ENCODE results near the gene CFAP58. TPM values are rescaled to one million over a fixed set of nuclear protein-coding genes. Genes with fewer than 3 reads are reported as not detected.
"Not testable (repeated sequence)": the region's sequence is repeated elsewhere in the genome, so short reads cannot be mapped to it uniquely, and the experiment has no call there.

Gene CFAP58
- total RNA-seq, 1 donor from 2014 or later: 0.75 TPM

DNA sequence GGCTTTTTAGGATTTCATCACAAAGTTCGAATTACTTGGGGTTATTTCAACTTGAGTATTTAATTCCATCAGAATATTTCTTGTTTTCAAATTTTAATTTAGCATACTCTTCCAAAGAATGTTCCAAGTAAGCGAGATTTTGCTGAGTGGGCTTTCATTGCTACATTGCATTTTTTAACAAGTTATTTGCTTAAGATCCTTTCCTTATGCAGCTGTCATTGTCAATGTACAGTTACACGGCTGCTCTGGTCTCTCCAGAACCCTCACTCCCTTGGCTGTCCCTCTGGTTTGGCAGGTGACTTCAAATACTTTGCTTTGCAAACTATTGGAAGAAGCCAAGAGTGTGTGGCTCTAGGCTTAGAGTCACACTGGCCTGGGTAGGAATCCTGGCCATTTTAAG lies 80.0 kb downstream of the CFAP58 start:
- DNase-seq (ENCODE audit: low read depth): no peak

DNA sequence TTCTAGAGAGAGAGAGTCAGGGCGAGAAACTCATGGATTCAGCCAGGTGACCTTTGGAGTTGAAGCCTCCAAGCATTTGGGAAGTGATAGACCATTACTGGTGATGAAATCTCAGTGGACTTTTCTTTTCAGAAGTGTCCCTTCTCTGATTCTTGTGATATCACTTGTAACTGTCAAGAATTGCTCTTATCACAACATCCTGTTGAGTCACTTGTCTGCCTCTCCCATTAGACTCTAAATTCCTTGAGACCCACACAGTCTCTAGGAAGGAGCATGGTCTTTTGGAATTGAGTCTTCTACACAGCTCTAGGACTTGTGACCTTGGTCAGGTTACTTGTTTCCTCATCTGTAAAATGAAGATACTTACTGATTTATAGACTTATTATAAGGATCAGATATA lies 81.0 kb downstream of the CFAP58 start:
- DNase-seq (ENCODE audit: low read depth): no peak

DNA sequence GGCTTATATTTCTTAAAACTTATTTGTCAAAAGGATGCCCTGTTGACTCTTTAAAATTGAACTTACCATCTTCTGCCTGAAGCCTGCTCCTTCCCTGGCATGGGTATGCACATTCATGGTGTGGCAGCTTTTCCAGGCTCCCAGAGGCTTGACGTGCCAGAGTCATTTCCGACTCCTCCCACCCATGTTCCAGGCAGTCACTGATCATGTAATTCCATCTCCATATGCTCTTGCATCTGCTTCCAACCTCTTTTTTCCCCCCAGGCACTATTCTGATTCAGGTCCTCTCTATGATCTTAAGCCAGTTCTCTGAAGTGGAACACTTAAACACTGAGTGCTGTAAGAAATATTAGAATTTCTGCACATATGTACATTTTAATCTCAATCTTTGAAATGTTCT lies 82.2 kb downstream of the CFAP58 start:
- peak; percentile 2 for DNase-seq (ENCODE audit: low read depth)

DNA sequence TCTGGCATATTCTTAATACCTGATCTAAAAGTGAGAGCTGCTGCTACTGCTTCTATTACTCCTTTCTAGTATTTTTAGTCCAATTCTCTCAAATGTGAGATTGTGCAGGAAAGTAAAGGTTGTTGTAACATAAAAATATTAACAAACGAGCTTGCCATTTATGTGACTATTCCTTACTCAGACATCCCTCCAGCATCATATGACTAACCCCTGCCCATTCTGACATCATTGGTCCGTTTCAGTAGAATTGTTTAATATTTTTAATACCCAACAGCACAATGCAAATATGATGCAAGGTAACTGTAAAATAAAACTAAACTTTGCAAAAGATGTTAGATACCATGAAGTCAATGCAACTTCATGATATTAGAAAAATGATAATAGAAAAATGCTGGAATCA lies 83.6 kb downstream of the CFAP58 start:
- DNase-seq (ENCODE audit: low read depth): no peak

DNA sequence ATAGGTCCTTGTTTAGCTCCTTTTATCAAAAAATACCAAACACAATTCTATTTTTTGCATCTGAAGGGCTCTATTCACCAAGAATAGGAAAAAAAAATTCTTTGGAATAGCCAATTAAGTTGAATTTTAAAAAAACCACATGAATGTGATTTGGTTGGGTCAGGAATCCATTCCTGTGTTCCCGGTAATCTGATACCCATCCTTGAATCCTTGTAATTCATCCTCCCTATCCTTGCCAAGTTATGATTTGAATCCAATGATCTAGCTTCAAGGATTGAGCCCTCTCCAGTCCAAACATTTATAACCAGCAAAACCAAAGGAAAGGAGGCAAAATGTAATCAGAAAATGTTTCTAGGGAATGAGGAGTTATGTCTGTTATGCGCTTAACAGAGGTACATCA lies 86.6 kb downstream of the CFAP58 start:
- DNase-seq (ENCODE audit: low read depth): no peak

DNA sequence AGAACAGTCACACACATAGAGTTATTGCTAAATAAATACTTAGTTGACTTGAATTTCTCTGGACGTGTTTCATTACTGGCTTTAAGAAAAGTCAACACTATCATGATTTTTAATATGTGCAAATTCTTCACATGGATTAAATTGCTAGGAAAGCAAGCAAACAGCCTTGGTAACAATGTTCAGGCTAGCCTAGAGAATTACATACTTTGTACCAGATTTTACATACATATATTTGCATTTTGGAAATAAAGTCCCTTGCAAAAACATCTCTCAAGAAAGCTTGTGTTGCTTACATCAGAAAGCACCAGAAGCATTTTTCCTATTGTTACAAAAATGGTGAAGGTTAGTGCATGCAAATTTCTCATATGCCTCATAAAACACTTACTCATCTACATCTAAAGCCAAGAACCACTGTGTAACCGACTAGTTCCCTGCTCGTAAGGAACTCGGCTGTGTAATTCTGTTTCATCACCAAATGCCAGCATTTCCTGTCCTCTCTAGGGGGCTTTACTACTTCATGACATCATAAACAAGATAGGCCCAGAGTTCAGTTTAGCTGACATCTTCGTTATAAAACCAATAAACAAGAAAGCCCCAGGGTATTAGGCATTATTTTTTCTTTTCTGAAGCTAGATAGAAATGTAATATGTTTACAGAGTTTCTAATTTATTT lies 87.8 kb downstream of the CFAP58 start:
- DNase-seq (ENCODE audit: low read depth): peak; percentile 93

DNA sequence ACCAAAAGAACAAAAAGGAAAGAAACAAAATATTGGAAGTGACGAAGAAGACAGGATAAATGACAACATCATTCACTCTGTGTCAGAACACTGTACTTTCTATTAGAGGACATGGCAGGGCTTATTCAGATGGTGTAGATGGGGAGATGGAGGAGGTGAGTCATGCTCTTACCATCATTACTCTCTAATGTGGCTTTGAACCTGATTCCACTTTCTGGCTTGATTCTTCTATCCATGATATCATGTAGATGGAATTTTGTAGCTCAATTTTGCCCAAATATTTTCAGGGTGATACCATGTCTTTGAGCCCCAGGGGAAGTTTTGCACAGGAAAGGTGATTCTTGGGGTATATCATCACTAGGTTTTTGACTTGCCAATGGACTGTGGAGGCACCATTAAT lies 91.7 kb downstream of the CFAP58 start:
- peak; percentile 73 for DNase-seq (ENCODE audit: low read depth)

DNA sequence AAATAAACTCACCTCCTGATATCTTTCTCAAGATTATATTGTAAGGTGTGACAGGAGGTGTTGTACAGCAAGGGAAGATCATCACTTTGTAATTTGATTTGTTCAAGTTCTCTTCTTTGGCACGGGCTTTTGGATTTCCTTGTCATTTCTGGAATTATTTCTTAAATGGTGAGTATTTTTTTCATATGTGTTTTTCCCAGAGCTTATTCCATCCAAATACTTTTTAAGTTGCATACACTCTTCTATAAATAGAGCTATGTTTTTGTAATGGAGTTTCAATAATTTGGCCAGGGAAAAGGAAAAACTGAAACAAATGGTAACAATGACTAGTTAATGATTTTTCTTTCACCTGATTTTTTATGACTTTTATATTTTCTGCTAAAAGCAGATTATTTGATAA lies 92.5 kb downstream of the CFAP58 start:
- no peak for DNase-seq (ENCODE audit: low read depth)

DNA sequence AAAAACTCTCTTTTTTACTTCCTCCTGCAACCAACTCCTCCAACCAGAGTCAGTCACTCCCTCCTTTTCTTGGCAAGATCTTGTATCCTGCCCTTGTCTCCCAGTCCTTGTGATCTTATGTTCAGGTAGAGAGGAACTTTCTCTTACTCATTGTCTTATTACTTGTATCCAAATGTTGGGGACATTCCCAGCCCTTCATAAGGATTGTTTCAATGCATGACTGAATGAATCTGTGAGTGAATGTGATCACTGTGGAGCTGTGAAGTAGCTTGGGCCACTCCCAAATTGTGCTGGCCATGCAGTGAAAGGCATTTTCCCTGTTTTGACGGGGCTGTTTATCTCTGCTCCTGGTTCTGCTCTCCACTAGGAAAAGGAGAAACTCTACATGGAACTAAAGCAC lies 93.7 kb downstream of the CFAP58 start:
- peak; percentile 21 for DNase-seq (ENCODE audit: low read depth)

DNA sequence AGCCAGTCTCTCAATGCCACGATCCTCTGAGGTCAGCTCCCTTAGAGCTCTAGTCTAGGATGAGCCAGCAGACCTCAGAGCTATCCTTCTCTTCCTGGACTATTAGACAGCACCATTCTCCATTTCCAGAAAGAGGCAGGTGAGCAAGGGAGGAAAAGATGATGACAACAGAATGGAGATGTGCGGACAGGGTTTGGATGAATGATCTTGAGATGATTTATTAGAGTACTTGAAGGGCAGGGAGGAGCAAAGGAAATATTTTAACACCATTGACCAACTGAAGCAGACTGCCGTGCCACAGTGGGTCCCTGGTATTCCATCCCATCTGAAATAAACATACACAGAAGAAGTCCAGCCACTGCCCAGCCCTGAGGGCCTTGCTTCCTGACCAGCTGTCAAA lies 94.3 kb downstream of the CFAP58 start:
- no peak for DNase-seq (ENCODE audit: low read depth)

DNA sequence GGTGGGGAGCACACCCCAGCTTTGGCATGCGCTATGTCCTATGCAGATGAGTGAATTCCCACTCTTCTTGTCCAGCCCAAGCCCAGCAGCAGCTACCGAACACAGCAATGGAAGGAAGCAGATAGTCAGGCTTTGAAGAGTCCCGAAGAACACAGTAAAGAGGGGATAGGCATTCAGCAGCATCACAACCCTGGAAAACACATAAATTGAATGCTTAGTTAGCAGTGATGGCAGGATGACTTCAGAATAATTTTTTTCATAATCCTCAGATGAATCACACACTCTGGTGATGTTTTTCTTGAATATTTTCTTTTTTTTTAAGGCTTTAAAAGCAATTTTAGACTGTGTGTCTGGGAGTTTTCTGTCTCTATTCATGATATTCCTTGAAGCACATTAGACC lies 95.8 kb downstream of the CFAP58 start:
- DNase-seq (ENCODE audit: low read depth): no peak

DNA sequence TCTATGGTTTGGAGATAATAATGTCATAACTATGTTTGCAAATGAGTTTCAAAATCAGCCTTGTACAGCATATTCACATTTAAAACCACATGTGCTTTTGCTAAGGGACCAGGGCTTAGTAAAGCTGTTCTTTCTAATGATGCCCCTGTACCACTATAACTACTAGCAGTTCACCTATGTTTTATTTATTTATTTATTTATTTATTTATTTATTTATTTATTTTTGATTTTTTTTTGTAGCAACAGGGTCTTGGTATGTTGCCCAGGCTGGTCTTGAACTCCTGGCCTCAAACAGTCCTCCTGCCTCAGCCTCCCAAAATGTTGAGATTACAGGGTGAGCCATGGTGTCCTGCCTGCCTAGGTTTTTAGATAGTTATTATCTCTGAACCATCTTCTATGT lies 96.9 kb downstream of the CFAP58 start:
- DNase-seq (ENCODE audit: low read depth): no peak

DNA sequence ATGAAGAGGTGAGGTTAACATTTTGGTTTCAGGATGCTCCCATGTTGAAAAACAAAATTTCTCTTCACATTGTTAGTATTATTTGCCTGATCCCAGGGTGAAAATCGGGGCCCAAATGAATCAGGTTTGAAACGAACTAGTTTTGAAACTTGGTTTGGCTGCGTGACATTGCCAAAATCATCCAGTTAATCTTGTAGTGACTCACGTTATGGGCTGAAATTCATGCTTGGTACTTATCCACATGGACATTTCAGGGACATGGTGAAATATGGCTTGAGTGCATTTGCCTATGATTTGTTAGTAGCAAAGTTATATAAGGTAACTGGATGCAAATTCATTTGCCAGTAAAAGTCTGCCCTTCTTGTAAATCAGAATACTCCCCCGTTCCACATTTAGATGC lies 97.3 kb downstream of the CFAP58 start:
- no peak for DNase-seq (ENCODE audit: low read depth)

DNA sequence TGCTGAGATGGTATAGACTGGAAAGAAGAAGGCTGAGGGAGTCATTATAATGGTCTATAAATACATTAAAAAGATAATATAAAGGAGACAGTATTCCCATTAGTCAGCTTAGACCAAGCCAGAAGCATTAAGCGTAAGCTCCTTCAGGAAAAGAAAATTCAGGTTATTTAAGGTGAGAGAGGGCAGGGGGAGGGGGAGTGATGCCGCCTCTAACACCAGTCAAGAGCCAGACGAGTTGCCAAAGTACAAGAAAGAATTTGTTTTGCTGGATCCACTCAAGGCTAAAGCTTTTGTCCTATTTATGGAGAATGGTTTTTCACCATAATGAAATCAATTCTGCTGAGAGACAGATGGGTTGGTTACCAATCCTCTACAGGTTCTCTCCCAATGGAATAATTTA lies 99.3 kb downstream of the CFAP58 start:
- DNase-seq (ENCODE audit: low read depth): no peak

DNA sequence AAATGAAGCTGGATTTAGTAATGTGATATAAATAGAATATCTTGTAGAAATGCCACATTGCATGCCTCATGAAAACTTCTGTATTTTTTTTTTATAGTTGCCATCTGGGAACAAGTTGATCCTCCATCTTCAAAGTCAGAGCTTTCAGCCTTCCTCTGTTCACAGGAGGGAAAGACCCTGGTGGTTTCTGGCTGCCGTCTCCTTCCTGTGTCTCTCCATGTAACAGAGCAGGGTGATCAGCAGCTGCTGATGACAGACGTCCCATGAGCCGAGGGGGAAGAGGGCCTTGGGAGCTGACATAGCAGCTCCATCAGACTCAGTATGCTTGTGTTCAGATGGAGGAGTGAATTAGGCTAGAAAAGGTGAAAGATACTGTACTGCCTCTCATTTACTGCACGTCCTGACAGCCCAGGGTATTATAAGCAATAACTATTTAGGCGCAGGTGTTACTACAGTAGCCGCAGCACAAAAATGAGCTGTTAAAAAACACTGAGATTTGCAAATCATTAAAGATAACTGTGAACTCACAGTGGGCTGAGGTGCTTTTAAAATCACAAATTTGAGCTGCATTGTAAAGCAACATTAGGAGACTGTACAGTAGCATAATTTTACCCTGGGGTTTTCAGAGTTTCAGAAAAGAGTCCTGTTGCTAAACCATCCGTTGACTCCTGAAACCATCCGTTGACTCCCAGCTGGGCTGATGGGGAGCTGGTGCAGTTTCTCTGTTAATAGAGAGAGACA lies 103.3 kb downstream of the CFAP58 start:
- no peak for DNase-seq (ENCODE audit: low read depth)

DNA sequence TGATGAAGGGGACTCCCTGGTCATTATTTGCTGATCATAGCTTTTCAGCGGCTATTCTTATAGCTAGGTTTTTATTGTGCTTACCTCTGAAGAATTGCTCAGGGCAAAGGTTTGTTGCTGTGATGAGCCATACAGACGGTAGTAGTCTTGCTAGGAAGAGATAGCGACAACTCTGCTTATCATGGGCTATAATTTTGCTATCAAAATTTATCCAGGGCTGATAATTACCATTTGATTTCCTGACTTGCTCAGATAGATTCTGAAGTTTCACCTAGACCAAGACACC lies 103.9 kb downstream of the CFAP58 start:
- DNase-seq (ENCODE audit: low read depth): no peak

DNA sequence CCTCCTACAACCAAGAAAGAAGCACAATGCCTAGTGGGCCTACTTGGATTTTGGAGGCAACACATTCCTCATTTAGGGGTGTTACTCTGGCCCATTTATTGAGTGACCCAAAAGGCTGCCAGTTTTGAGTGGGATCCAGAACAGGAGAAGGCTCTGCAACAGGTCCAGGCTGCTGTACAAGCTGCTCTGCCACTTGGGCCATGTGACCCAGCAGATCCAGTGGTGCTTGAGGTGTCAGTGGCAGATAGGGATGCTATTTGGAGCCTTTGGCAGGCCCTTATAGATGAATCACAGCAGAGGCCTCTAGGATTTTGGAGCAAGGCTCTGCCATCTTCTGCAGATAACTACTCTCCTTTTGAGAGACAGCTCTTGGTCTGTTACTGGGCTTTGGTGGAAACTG lies 111.9 kb downstream of the CFAP58 start:
- DNase-seq (ENCODE audit: low read depth): not testable (repeated sequence)

DNA sequence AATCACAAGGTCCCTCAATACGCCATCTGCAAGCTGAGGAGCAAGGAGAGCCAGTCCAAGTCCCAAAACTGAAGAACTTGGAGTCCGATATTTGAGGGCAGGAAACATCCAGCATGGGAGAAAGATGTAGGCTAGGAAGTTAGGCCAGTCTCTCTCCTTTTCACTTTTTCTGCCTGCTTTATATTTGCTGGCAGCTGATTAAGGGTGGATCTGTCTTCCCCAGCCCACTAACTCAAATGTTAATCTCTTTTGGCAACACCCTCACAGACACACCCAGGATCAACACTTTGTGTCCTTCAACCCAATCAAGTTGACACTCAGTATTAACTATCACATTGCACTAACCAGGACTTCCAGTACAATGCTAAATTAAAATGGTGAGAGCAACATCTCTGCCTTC lies 115.2 kb downstream of the CFAP58 start:
- DNase-seq (ENCODE audit: low read depth): not testable (repeated sequence)

DNA sequence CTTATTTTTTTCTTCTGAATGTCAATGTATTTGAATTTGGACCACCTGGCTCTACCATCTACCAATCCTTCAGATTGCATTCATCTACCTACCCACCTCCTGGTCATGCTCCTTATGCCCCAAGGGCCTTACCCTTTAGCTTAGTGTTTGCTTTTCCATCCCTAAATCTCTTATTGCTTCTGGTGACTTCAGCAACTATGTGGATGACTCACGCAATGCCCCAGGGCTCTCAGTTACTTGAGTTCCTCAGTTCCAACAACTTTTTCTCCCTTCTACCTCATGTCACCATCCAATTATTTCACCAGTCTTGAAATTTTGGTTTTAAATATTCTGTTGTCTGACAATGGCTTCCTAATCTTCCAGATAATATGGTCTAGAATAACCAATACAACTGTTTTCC lies 118.9 kb downstream of the CFAP58 start:
- peak; percentile 80 for DNase-seq (ENCODE audit: low read depth)

DNA sequence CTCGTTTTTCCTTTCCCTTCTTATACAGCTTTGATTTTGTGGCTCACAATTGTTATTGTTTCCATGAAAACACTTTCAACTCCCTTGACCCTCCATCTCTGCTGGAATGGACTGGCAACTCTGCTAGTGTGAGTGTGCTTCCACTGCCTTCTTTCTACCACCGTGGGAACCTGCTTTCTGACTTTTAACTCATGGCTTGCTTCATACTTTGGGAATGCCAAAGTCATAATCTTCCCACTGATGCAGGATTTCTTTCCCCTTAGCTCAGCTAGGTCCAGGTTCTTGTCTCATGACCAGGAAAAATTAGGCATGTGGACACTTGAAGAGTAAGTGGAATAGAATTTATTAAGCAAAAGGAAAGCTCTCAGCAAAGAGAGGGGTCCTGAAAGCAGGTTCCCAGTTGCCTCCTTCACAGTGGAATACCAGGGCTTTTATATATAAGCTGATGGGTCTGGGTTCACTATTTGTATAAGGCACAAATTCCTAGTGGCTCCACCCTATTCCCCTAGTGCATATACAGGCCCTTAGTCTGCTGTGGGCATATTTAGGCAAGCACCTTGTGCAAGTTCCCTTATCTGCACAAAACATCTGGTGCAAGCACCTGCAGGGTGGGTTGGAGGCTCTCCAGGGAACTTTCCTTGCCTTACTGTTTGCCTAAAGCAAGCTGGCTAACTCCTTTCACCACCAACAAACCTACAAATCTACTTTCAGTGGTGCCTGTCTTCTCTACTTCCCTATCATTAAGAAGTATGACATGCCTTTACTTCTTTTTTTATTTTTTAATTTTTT lies 119.5 kb downstream of the CFAP58 start:
- DNase-seq (ENCODE audit: low read depth): peak; percentile 33

DNA sequence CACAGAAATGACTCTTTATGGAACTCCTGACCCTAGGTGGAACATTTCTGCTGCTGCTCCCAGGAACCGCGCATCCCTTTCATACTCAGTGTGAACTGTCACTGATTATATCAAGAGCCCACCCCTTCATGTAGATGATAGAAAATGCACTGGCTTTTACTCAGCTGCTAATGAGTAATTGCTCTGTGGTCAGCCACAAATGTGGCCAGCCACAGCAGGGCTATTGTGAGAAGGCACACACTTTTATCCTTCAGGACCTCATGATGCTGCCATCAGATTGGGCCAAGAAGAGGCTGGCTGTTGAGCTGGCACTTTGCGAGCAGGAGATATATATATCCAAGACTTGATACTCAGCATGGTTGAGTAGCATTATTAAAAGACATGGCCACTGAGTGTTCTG lies 124.7 kb downstream of the CFAP58 start:
- no peak for DNase-seq (ENCODE audit: low read depth)

DNA sequence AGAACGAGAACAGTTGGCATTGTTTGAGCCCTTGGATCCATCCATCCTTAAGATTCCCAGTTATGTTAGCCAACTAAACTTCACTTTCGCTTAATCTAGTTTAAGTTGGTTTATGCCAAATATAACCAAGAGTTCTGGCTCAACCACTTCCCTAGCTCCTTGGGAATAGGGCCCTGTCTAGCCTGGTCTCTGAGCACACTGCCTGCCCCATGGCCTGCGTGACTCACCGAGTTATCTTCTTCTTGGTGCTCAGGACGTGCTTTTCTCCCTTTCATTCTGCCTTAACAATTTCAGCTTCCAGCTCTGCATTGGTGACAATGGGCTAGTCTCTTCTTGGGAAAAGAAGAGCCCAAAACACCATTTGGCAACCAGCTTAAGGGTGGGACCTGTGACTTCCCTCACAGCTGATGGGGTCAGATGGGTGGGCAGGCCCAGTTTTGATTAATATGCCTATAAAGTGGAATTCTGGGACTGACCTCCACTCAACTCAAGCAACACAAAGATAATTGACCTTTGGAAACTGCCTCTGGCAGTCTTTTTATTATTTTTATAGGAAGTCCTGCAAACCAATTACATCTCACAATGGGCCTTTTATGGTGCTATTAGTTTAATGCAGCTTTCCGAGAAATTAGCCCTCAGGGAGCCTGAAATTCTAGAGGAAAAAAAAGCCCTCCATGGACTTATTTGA lies 126.4 kb downstream of the CFAP58 start:
- DNase-seq (ENCODE audit: low read depth): peak; percentile 9

DNA sequence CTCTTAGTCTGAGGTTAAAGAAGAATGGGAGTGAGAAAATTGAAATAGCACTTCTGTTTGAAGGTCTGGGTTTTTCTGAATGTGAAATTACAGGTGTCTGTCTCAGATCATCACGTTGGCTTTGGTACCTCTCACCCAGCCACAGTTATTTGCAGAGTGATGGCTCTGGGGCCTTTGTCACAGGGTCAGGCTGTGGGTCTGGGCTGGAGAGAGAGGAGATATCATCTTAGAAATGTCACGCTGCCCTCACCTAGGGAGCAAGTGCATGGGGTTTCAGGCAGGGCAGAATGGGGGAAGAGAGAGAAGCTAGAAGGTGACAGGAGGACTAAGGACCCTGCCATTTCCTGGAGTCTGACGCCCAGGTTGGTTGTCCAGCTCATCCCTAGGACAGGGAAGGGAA lies 127.2 kb downstream of the CFAP58 start:
- no peak for DNase-seq (ENCODE audit: low read depth)

Data from renal cortical epithelial cell (primary cell).